ENCODE results near the gene S100A16. TPM values are rescaled to one million over a fixed set of nuclear protein-coding genes. Genes with fewer than 3 reads are reported as not detected.

S100A16 gene
- total RNA-seq, 4 donors from 2014 or later = 33.2 to 67.9 (median 48.2) TPM

DNA sequence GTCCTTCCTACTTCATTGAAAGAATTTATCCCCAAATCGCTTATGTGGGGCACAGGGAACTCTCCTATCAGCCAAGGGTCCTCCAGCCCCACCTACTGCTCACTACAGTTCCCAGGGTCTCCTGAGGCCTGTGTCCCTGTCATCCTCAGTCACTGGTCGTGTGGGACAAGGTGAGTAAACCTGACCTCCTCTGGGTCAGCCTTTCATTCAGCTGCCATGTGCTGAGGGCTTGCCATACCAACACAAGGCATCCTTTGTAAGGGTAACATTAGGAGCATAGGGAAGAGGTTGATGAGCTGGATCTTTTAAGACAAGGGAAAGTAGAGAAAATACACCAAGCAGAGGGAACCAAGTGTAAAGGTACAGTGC, 34.4 kb upstream of the S100A16 start:
- intact Hi-C loops (cut with DNase I) = no loop called here
- 64% methylated on average over 2 of the region's 2 CpGs for WGBS
- H3K4me1 ChIP-seq = peaks cover 11 to 23% (median 18%) of the 10 kb centered on the region in 4 donors
- TF ChIP-seq, protein P1, sequence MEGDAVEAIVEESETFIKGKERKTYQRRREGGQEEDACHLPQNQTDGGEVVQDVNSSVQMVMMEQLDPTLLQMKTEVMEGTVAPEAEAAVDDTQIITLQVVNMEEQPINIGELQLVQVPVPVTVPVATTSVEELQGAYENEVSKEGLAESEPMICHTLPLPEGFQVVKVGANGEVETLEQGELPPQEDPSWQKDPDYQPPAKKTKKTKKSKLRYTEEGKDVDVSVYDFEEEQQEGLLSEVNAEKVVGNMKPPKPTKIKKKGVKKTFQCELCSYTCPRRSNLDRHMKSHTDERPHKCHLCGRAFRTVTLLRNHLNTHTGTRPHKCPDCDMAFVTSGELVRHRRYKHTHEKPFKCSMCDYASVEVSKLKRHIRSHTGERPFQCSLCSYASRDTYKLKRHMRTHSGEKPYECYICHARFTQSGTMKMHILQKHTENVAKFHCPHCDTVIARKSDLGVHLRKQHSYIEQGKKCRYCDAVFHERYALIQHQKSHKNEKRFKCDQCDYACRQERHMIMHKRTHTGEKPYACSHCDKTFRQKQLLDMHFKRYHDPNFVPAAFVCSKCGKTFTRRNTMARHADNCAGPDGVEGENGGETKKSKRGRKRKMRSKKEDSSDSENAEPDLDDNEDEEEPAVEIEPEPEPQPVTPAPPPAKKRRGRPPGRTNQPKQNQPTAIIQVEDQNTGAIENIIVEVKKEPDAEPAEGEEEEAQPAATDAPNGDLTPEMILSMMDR (IDR thresholded peaks at IDR 0.05) = no peak
- TF ChIP-seq POLR2AphosphoS5 (IDR thresholded peaks at IDR 0.05) = peak in 1 of 2 donors; percentile 12
- peak overlapping the region in 2 of 4 donors; percentile 8 to 19 for H3K27ac ChIP-seq (replicated peaks in 1 of 4)
- no peak overlapping the region for H3K4me3 ChIP-seq
- H3K27me3 ChIP-seq = no peaks in the 10 kb centered on the region
- no peak for DNase-seq (ENCODE audit: extremely low spot score)
- H3K36me3 ChIP-seq = peaks cover 32 to 51% (median 39%) of the 10 kb centered on the region in 4 donors
- H3K9me3 ChIP-seq = no peaks in the 10 kb centered on the region

DNA sequence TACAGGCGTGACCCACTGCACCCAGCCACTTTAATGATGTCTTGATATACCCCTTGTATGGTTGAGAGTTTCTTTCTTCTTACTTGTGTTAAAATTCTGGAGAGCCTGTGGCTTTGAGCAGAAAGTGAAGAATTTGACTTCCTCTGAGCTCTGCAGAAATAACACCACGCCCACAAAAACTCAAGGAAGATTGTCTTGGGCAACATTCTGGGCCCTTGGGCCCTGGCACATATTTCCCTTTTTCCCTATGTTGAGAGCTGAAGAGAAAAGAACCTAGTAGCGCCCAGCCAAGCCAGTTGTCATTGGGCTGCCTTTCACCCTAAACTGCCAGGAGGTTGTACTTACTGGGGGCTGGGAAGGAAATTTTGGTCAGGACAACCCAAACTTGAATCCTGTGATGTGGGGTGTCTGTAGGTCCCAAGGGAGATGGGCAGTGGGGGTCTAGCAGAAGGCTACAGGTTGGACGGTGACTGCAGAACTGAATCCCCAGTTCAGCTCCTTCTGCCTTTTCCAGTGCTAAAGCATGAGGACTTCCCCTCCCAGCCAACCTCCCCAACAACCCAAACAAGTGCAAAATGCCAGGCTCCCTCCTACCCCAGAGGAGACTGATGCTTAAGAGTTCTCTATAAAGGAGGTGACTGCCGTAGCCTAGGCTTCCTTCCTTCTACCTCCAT, 33.9 kb upstream of the S100A16 start:
- Histone ChIP-seq H3K4me1 (peaks cover 11 to 28% (median 18%) of the 10 kb centered on the region in 4 donors), H3K36me3 (peaks cover 34 to 56% (median 44%) of the 10 kb centered on the region in 4 donors), H3K4me3 (no peak overlapping the region), H3K27ac (replicated peaks in 1 of 4) (peak overlapping the region in 2 of 4 donors; percentile 8 to 19), H3K27me3 (no peaks in the 10 kb centered on the region), H3K9me3 (no peaks in the 10 kb centered on the region)
- 84% methylated on average over 5 of the region's 5 CpGs for WGBS
- no peak for DNase-seq (ENCODE audit: extremely low spot score)
- no peak for TF ChIP-seq POLR2AphosphoS5 (IDR thresholded peaks at IDR 0.05)
- TF ChIP-seq EP300 (IDR thresholded peaks at IDR 0.05) = no peak
- no peak for TF ChIP-seq POLR2A (IDR thresholded peaks at IDR 0.05; ENCODE audit: low read depth)
- TF ChIP-seq, protein P1 (IDR thresholded peaks at IDR 0.05) = no peak
- intact Hi-C loops (cut with DNase I) = no loop called here

DNA sequence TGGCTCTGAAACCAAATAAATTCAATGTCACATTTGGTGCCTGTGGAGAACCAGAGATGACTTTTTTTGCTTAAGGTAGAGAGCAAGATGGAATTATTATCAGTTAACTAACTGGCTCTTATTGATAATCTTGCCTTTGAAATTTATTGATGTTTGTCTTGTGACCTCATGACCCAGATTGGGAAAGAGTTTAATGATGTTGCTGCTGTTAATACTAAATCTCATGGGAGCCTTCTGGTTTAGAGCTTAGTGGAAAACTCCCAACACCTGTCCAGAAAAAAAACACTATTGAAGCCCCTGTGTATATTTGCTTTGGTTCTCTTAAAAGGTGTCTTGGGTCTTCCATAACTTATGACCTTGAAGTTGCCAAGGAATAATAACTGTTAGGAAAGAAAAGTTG, 30.9 kb upstream of the S100A16 start:
- no peak for TF ChIP-seq POLR2AphosphoS5 (IDR thresholded peaks at IDR 0.05)
- TF ChIP-seq, protein P1 (IDR thresholded peaks at IDR 0.05) = no peak
- H3K9me3 ChIP-seq = no peaks in the 10 kb centered on the region
- no peaks in the 10 kb centered on the region for H3K27me3 ChIP-seq
- no peak overlapping the region for H3K4me3 ChIP-seq
- DNase-seq (ENCODE audit: extremely low spot score) = no peak
- H3K4me1 ChIP-seq = peaks cover 19 to 48% (median 27%) of the 10 kb centered on the region in 4 donors
- H3K27ac ChIP-seq (replicated peaks in 1 of 4) = peak overlapping the region in 3 of 4 donors; percentile 4 to 51 (median 17)
- peaks cover 59 to 86% (median 72%) of the 10 kb centered on the region in 4 donors for H3K36me3 ChIP-seq
- intact Hi-C loops (cut with DNase I) = no loop called here

DNA sequence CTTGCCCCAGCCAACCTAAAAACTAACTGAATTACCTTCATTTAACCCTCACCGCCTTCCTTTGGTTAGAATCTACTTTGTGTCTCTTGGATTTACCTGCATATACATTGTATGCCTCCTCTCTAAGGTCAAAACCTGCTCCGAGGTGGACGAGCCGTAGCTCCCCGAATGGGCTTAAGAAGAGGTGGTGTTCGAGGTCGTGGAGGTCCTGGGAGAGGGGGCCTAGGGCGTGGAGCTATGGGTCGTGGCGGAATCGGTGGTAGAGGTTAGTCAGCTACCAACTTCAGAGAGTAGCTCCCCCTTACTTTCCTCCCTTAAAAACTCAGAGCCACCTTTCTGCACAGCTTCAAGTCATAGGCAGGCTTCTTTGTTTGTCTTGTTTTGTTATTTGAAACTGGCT, 30.2 kb upstream of the S100A16 start:
- WGBS = 90% methylated on average over 11 of the region's 11 CpGs
- TF ChIP-seq POLR2A (IDR thresholded peaks at IDR 0.05; ENCODE audit: low read depth) (no peak), EP300 (IDR thresholded peaks at IDR 0.05) (no peak), POLR2AphosphoS5 (IDR thresholded peaks at IDR 0.05) (no peak)
- TF ChIP-seq, protein P1 (IDR thresholded peaks at IDR 0.05) = no peak
- Histone ChIP-seq H3K4me1 (peaks cover 22 to 51% (median 27%) of the 10 kb centered on the region in 4 donors), H3K36me3 (peaks cover 66 to 93% (median 79%) of the 10 kb centered on the region in 4 donors), H3K27me3 (no peaks in the 10 kb centered on the region), H3K9me3 (no peaks in the 10 kb centered on the region), H3K27ac (replicated peaks in 1 of 4) (peak overlapping the region in 1 of 4 donors; percentile 51), H3K4me3 (no peak overlapping the region)
- intact Hi-C loops (cut with DNase I) = no loop called here
- DNase-seq (ENCODE audit: extremely low spot score) = no peak

DNA sequence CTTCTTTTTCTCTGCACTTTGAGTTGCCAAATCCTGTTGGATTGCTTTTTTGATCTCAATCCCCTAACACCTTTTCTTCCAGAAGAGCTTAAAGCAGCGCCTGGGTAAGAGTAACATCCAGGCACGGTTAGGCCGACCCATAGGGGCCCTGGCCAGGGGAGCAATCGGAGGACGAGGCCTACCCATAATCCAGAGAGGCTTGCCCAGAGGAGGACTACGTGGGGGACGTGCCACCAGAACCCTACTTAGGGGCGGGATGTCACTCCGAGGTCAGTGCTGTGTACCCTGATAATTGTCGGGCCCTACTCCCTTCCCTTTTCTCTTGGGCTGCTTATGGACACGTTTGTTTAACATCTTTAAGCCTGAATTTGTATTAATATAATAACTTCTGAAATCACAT, 29.2 kb upstream of the S100A16 start:
- H3K9me3 ChIP-seq = no peaks in the 10 kb centered on the region
- H3K36me3 ChIP-seq = peaks cover 74 to 100% (median 88%) of the 10 kb centered on the region in 4 donors
- H3K4me1 ChIP-seq = peaks cover 32 to 58% (median 35%) of the 10 kb centered on the region in 4 donors
- H3K27ac ChIP-seq (replicated peaks in 1 of 4) = peak overlapping the region in 1 of 4 donors; percentile 12
- H3K4me3 ChIP-seq = no peak overlapping the region
- no peak for DNase-seq (ENCODE audit: extremely low spot score)
- 82% methylated on average over 11 of the region's 11 CpGs for WGBS
- TF ChIP-seq, protein P1 (IDR thresholded peaks at IDR 0.05) = no peak
- TF ChIP-seq POLR2AphosphoS5 (IDR thresholded peaks at IDR 0.05) (no peak), EP300 (IDR thresholded peaks at IDR 0.05) (no peak), POLR2A (IDR thresholded peaks at IDR 0.05; ENCODE audit: low read depth) (no peak)
- H3K27me3 ChIP-seq = no peaks in the 10 kb centered on the region
- intact Hi-C loops (cut with DNase I) = no loop called here
